Lower leg skin (tissue), 3 donors: ENCODE results near the gene THRA.

Experiments
- POLR2A ChIP-seq, 2 donors: fragments of 450-650 bp; IDR thresholded peaks; one replicate each; pipeline ENCODE4 v1.6.1; 2016 to 2017; ENCODE audit warnings: antibody characterized with exemption in 2 of 2, mild to moderate bottlenecking in 1 of 2, moderate library complexity in 1 of 2
- TF ChIP-seq, protein P1 (sequence below), 3 donors: fragments of 450-650 bp; IDR thresholded peaks; one replicate each; pipeline ENCODE4 v1.5.1; 2016; ENCODE audit warnings: antibody characterized with exemption in 3 of 3, mild to moderate bottlenecking in 3 of 3, moderate library complexity in 2 of 3

DNA sequence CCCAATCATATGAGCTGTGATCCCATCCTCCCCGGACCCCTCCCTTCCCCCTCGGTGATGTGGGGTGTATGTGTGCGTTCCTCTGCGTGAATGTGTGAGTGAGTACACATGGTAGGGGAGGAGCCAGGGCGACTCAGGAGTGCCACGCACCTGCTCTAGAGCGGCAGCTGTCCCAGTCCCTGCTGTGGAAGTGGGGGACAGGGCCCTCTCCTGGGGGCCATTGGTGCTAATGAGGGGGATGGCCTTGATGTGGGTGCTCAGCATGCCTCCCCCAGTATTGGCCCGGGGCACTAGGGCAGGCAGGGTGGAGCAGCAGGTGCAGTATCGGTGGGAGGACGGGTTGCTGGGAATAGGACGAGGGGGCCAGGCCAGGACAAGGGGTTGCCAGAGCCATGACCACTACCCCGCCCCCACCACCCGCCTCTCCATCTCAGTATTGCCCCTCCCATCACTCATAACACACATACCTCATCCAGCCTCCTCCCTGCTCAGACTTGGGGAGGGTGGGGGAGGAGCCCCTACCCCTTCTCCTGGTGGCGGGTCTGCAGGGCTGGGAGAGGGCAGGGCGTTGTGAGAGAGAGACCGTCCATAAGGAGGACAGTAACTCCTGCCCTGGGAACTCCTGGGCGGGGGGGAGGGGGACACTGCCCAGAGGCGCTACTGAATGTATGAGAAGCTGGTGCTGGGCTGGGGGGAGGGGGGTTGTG is 29.1 kb downstream of the THRA start:
- TF ChIP-seq, protein P1, sequence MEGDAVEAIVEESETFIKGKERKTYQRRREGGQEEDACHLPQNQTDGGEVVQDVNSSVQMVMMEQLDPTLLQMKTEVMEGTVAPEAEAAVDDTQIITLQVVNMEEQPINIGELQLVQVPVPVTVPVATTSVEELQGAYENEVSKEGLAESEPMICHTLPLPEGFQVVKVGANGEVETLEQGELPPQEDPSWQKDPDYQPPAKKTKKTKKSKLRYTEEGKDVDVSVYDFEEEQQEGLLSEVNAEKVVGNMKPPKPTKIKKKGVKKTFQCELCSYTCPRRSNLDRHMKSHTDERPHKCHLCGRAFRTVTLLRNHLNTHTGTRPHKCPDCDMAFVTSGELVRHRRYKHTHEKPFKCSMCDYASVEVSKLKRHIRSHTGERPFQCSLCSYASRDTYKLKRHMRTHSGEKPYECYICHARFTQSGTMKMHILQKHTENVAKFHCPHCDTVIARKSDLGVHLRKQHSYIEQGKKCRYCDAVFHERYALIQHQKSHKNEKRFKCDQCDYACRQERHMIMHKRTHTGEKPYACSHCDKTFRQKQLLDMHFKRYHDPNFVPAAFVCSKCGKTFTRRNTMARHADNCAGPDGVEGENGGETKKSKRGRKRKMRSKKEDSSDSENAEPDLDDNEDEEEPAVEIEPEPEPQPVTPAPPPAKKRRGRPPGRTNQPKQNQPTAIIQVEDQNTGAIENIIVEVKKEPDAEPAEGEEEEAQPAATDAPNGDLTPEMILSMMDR (IDR thresholded peaks at IDR 0.05) = no peak
- no peak for TF ChIP-seq POLR2A (IDR thresholded peaks at IDR 0.05)
